Spleen (tissue), 11 donors: Measurements from ENCODE around the gene UACA. TPM values are rescaled to one million over a fixed set of nuclear protein-coding genes. Genes with fewer than 3 reads are reported as not detected.

Experiments used
- DNase-seq: peaks from one replicate; pipeline ENCODE4 v3.0.0-alpha.2; 2020
- H3K27ac ChIP-seq, 8 donors: fragments of 200-600 bp; sonication (generic) in 7 of 8; 1 replicate in 4 of 8; 2 replicates in 4 of 8; pipeline versions ENCODE4 v1.5.0 to v1.8.0; 2016 to 2021; ENCODE audit warnings: inconsistent platforms in 4 of 8, mild to moderate bottlenecking in 4 of 8, moderate library complexity in 1 of 8
- H3K27me3 ChIP-seq, 7 donors: fragments of 200-600 bp; sonication (generic) in 6 of 7; replicated peaks in 1 of 7; 1 replicate in 4 of 7; 2 replicates in 3 of 7; pipeline versions ENCODE4 v1.5.0 to v1.8.0; 2016 to 2021; ENCODE audit warnings: inconsistent platforms in 3 of 7, mild to moderate bottlenecking in 1 of 7
- H3K36me3 ChIP-seq, 6 donors: fragments of 200-600 bp; sonication (generic) in 5 of 6; 1 replicate in 4 of 6; 2 replicates in 2 of 6; pipeline versions ENCODE4 v1.5.0 to v1.8.0; 2016 to 2021; ENCODE audit warnings: inconsistent platforms in 2 of 6
- H3K4me1 ChIP-seq, 6 donors: fragments of 200-600 bp; sonication (generic) in 5 of 6; 1 replicate in 3 of 6; 2 replicates in 3 of 6; pipeline versions ENCODE4 v1.5.0 to v1.8.0; 2016 to 2021; ENCODE audit warnings: inconsistent platforms in 3 of 6
- H3K4me3 ChIP-seq, 8 donors: fragments of 200-600 bp; sonication (generic) in 7 of 8; 1 replicate in 4 of 8; 2 replicates in 4 of 8; pipeline versions ENCODE4 v1.5.0 to v1.8.0; 2016 to 2021; ENCODE audit warnings: inconsistent platforms in 4 of 8, mild to moderate bottlenecking in 4 of 8, moderate library complexity in 2 of 8
- H3K9me3 ChIP-seq, 8 donors: fragments of 200-600 bp; sonication (generic) in 7 of 8; 1 replicate in 4 of 8; 2 replicates in 4 of 8; pipeline versions ENCODE4 v1.5.0 to v1.8.0; 2016 to 2021; ENCODE audit warnings: inconsistent platforms in 4 of 8
- POLR2A ChIP-seq, 3 donors: fragments of 450-650 bp; IDR thresholded peaks; one replicate each; pipeline ENCODE4 v1.5.1; 2017; ENCODE audit warnings: antibody characterized with exemption in 3 of 3, mild to moderate bottlenecking in 1 of 3
- POLR2AphosphoS5 ChIP-seq, 3 donors: sonication (generic); formaldehyde crosslinking; IDR thresholded peaks; one replicate each; pipeline ENCODE4 v1.5.1; 2017; ENCODE audit warnings: antibody characterized with exemption in 3 of 3
- WGBS, 5 donors: extraction: QIAGEN DNeasy Blood & Tissue Kit in 3 of 5; methylation state at CpG; one replicate each; pipeline versions ENCODE4 v1.1.5 to v1.1.7; 2013 to 2018; 5-methylcytosine and 5-hydroxymethylcytosine counted together
- intact Hi-C: fragments of 100-400 bp; cut with DNase I; formaldehyde crosslinking; loops from one replicate; pipeline ENCODE4 v1.15.0; 2023; ENCODE audit warnings: low total_unique reads
- polyA plus RNA-seq, 3 donors: library from polyadenylated mRNA; stranded (reverse); fragments of 200-250 nt; gene quantifications; one replicate each; pipeline ENCODE4 v1.2.1, GENCODE V29; 2013
- total RNA-seq, 7 donors: library from RNA; depleted of rRNA in 3 of 7; stranded (reverse); fragments of >200 nt in 3 of 7; fragmentation: NEBNext Ultra II Directional in 4 of 7; extraction: Animal tissue kit (Norgen Biotek cat#: 25700) in 4 of 7; gene quantifications; one replicate each; pipeline versions ENCODE4 v1.1.0 to v1.2.1, GENCODE V29; 2016 to 2021
- TF ChIP-seq, protein P1 (sequence below), 11 experiments: fragments of 200-600 bp in 7 of 11; fragments of 450-650 bp in 4 of 11; sonication (generic) in 4 of 11; IDR thresholded peaks in 8 of 11; conservative IDR thresholded peaks in 3 of 11; 1 replicate in 7 of 11; 2 replicates in 4 of 11; pipeline versions ENCODE4 v1.4.0 to v1.8.0; 2016 to 2021; ENCODE audit warnings: antibody characterized with exemption in 11 of 11, inconsistent platforms in 4 of 11, mild to moderate bottlenecking in 1 of 11
- donor health status: healthy with polysubstance abuse.
- donor health status: DM: no; HTN: no; CAD: no; lungs with moderate emphysema.
- donor health status: DM: no; HTN: no; CAD: no.
- donor health status: Bipolar disorder and iron deficiency.
- donor health status: healthy.
- donor health status: DM: no; HTN: no; CAD: no.
- donor health status: DM: yes; HTN: yes; CAD: no.

The UACA gene
- total and polyA plus RNA-seq, 10 donors = 21.9 to 113 (median 78.6) TPM

DNA sequence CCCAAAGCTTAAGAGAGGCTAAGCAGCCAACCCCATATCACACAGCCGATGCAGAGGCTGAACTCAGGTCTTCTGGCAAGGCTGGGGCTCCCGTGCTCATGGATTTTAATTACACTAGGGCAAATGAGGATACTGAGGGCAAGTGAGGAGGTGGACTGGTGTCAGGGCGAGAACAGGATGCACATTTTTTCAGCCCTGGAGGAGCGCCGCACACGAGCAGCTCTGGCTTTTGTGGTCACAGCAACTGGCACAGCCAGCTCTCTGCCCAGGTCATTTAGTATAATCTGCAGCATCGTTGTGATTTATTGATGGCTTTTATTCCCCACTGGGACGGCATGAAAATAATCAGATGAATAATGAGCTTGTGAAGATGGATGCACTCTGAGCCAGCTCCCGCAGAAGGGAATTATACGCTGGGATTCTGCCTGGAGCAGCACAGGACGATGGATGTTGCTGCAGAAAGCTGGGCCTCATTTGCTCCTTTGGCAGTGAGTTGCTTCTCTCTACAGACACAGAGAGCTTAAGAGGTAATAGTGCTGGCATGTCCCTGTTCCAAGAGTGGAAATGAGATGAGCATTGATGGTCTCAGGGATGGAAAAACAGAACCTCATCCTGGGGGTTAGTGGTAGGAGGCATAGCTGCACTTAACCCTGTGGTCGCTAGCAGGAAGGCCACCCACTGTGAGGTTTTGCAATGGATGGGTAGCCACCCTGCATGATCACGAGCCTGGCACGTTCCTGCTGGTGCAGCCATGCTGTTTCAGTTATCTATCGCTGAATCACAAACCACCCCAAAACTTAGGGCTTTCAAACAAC, 135.4 kb downstream of the UACA start:
- intact Hi-C loops = no loop called here
- Histone ChIP-seq H3K4me3 (no peak overlapping the region), H3K9me3 (peaks cover 0 to 13% (median 10%) of the 10 kb centered on the region in 8 donors), H3K27ac (no peak overlapping the region), H3K4me1 (peaks cover 0 to 17% (median 3%) of the 10 kb centered on the region in 6 donors), H3K36me3 (peaks cover 0 to 7% (median 0%) of the 10 kb centered on the region in 6 donors), H3K27me3 (no peaks in the 10 kb centered on the region)
- no peak for DNase-seq
- TF ChIP-seq, protein P1, sequence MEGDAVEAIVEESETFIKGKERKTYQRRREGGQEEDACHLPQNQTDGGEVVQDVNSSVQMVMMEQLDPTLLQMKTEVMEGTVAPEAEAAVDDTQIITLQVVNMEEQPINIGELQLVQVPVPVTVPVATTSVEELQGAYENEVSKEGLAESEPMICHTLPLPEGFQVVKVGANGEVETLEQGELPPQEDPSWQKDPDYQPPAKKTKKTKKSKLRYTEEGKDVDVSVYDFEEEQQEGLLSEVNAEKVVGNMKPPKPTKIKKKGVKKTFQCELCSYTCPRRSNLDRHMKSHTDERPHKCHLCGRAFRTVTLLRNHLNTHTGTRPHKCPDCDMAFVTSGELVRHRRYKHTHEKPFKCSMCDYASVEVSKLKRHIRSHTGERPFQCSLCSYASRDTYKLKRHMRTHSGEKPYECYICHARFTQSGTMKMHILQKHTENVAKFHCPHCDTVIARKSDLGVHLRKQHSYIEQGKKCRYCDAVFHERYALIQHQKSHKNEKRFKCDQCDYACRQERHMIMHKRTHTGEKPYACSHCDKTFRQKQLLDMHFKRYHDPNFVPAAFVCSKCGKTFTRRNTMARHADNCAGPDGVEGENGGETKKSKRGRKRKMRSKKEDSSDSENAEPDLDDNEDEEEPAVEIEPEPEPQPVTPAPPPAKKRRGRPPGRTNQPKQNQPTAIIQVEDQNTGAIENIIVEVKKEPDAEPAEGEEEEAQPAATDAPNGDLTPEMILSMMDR (IDR thresholded peaks at IDR 0.05 in 8 of 11, conservative IDR thresholded peaks at IDR 0.05 in 3 of 11) = no peak
- TF ChIP-seq POLR2A (IDR thresholded peaks at IDR 0.05) = no peak
- no peak for TF ChIP-seq POLR2AphosphoS5 (IDR thresholded peaks at IDR 0.05)
- WGBS, 5 donors = 33 to 62% (median 54%) methylated on average over 11 to 15 of the region's 15 CpGs

DNA sequence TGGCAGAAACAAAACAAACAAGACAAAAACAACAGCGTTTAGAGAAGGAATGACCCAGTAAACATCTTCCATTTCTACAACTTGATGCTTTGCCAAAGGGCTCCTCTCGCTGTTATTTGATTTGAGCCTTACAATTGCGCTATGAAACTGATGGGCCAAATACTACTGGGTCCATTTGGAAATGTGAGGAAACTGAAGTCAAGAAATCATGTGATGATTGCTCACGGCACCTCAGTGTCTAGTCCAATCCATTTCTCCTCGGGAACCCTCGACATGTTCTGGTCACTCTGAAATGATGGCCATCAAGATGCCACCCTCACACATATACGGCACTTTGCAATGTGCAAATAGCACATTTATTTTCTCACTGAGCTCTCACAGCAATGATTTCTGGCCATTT, 136.0 kb downstream of the UACA start:
- H3K4me1 ChIP-seq = peaks cover 0 to 17% (median 3%) of the 10 kb centered on the region in 6 donors
- TF ChIP-seq, protein P1 (IDR thresholded peaks at IDR 0.05 in 8 of 11, conservative IDR thresholded peaks at IDR 0.05 in 3 of 11) = no peak
- TF ChIP-seq POLR2A (IDR thresholded peaks at IDR 0.05) (no peak), POLR2AphosphoS5 (IDR thresholded peaks at IDR 0.05) (no peak)
- WGBS, 5 donors = 84 to 93% (median 85%) methylated on average over 7 of the region's 7 CpGs
- peaks cover 0 to 19% (median 16%) of the 10 kb centered on the region in 8 donors for H3K9me3 ChIP-seq
- no peak overlapping the region for H3K27ac ChIP-seq
- no peak for DNase-seq
- intact Hi-C loops = no loop called here
- no peaks in the 10 kb centered on the region for H3K27me3 ChIP-seq
- H3K4me3 ChIP-seq = no peak overlapping the region
- H3K36me3 ChIP-seq = peaks cover 0 to 7% (median 0%) of the 10 kb centered on the region in 6 donors

DNA sequence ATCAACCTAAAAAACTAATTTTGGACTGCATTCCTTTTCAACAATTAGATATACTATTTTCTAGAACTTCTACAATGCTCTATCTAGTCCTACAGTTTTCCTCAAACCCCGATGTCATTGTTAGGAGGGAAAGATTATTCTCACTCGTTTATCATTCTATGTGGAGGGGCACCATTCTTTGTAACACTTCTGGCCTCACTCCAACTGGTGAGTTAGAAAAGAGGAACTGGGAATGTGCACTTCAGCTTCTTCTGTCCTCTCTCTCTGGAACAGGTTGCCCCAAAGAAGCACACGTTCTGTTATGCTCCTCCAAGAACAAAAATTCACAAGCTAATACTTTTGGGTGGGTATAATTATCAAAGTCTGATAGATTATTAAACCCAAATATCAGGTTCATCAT, 137.9 kb downstream of the UACA start:
- H3K9me3 ChIP-seq = peaks cover 0 to 35% (median 25%) of the 10 kb centered on the region in 8 donors
- WGBS, 5 donors = 17 to 30% (median 22%) methylated on average over 3 of the region's 3 CpGs
- no peaks in the 10 kb centered on the region for H3K27me3 ChIP-seq
- H3K4me3 ChIP-seq = no peak overlapping the region
- DNase-seq = no peak
- intact Hi-C loops = no loop called here
- no peak overlapping the region for H3K27ac ChIP-seq
- H3K36me3 ChIP-seq = peaks cover 0 to 7% (median 0%) of the 10 kb centered on the region in 6 donors
- peaks cover 0 to 6% (median 3%) of the 10 kb centered on the region in 6 donors for H3K4me1 ChIP-seq
- no peak for TF ChIP-seq POLR2A (IDR thresholded peaks at IDR 0.05)
- TF ChIP-seq, protein P1 (IDR thresholded peaks at IDR 0.05 in 8 of 11, conservative IDR thresholded peaks at IDR 0.05 in 3 of 11) = no peak
- TF ChIP-seq POLR2AphosphoS5 (IDR thresholded peaks at IDR 0.05) = no peak

DNA sequence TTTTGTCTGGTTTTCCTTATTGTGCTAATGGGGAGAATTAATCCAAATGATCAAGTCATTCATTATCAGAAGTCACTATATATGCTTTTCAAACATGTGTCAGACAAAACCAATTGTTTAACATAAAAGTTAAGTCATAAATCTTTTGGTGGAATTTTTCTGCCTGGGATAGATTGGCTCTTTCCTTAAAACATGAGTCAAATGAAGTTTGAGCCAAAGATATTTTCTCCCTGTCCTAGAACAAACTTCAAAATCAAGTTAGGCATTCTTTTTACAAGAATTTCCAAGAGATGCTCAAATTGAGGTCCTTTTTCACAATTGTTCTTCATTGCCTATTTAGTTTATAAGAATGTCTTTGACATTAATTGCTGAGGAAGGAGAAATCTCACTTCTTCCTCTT, 138.3 kb downstream of the UACA start:
- no peaks in the 10 kb centered on the region for H3K27me3 ChIP-seq
- H3K9me3 ChIP-seq = peaks cover 0 to 38% (median 25%) of the 10 kb centered on the region in 8 donors
- no peak overlapping the region for H3K27ac ChIP-seq
- H3K4me1 ChIP-seq = peaks cover 0 to 6% (median 3%) of the 10 kb centered on the region in 6 donors
- no peak for TF ChIP-seq POLR2A (IDR thresholded peaks at IDR 0.05)
- TF ChIP-seq, protein P1 (IDR thresholded peaks at IDR 0.05 in 8 of 11, conservative IDR thresholded peaks at IDR 0.05 in 3 of 11) = no peak
- no peak for TF ChIP-seq POLR2AphosphoS5 (IDR thresholded peaks at IDR 0.05)
- H3K4me3 ChIP-seq = no peak overlapping the region
- intact Hi-C loops = no loop called here
- H3K36me3 ChIP-seq = peaks cover 0 to 7% (median 0%) of the 10 kb centered on the region in 6 donors
- DNase-seq = no peak
